GM12891 (cell line): Measurements from ENCODE around the gene METAP1.
"Not testable (repeated sequence)": the region's sequence is repeated elsewhere in the genome, so short reads cannot be mapped to it uniquely, and the experiment has no call there.

Experiments
- PAX5 ChIP-seq: IDR thresholded peaks from 2 replicates; pipeline ENCODE4 v1.6.1; 2011; ENCODE audit warnings: low read length, moderate library complexity, mild to moderate bottlenecking; ENCODE audit not compliant: insufficient read depth, severe bottlenecking
- POLR2A ChIP-seq: IDR thresholded peaks from 2 replicates; pipeline ENCODE4 v1.6.1; 2011; ENCODE audit warnings: low read depth, low read length, control low read depth
- POLR2AphosphoS5 ChIP-seq: IDR thresholded peaks from 2 replicates; pipeline ENCODE4 v1.6.1; 2011; ENCODE audit warnings: low read depth, low read length, control low read depth
- POU2F2 ChIP-seq: IDR thresholded peaks from 2 replicates; pipeline ENCODE4 v1.6.1; 2011; ENCODE audit warnings: low read depth, mild to moderate bottlenecking, control low read depth, low read length, moderate library complexity
- SPI1 ChIP-seq: IDR thresholded peaks from 2 replicates; pipeline ENCODE4 v1.6.1; 2011; ENCODE audit warnings: low read depth, low read length, control low read depth
- TAF1 ChIP-seq: IDR thresholded peaks from 2 replicates; pipeline ENCODE4 v1.6.1; 2011; ENCODE audit warnings: low read depth, low read length, control low read depth

DNA sequence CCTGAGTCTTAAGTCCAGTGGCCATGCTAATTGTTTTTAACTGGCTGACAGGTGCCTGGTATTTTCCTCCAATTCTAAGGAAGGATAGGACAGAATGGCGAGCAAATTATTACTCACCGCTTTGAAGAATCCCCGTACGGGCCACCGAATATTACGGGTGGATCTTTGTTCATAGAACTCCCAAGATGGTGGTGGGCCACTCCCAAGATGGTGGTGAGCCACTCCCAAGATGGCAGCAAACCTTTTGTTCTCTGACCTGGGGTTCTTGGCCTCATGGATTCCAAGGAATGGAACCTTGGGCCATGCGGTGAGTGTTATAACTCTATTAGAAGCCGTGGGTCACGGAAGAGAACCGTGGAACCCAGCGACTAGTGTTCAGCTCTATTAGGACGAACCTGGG is 113.8 kb downstream of the METAP1 start:
- not testable (repeated sequence) for TF ChIP-seq POLR2A, POLR2AphosphoS5, TAF1, SPI1, PAX5, POU2F2
